ENCODE results near the gene EVX2. TPM values are rescaled to one million over a fixed set of nuclear protein-coding genes. Genes with fewer than 3 reads are reported as not detected.

The EVX2 gene
- polyA plus RNA-seq, 1 of the 3 experiments (the other 2 are of a cell fraction): not detected

DNA sequence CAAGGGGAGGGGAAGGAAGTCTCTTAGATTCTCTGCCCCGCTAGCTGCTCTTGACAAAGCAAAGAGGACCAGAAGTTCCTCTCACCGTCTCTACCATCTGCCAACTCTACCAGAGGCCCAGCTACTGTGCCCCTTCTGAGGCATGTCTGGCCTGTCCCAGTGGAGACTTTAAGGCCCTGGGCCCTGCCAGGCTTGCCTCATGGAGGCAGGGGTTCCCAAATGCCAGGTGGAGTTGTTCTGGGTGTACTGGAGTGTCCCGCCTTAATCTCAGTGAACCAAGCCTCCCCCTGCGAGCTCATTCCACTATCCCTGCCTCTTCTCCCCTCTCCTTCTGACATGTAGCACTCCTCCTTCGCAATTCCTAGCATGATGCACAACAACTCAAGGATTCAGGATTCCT, 18.1 kb upstream of the EVX2 start:
- TF ChIP-seq TAF1 (IDR thresholded peaks at IDR 0.05; ENCODE audit: borderline replicate concordance, low read depth, low read length) (no peak), SIN3A (IDR thresholded peaks at IDR 0.05; ENCODE audit: borderline replicate concordance, low read depth, low read length) (no peak), JUND (IDR thresholded peaks at IDR 0.05) (no peak), EZH2phosphoT487 (IDR thresholded peaks at IDR 0.05; ENCODE audit: borderline replicate concordance, low read depth) (no peak), TCF12 (IDR thresholded peaks at IDR 0.05) (no peak), TEAD4 (IDR thresholded peaks at IDR 0.05; ENCODE audit: borderline replicate concordance, insufficient read depth) (no peak), POLR2AphosphoS5 (IDR thresholded peaks at IDR 0.05; ENCODE audit: low read depth, low read length) (no peak), YY1 (IDR thresholded peaks at IDR 0.05; ENCODE audit: low read depth) (no peak), FOXJ3 (CRISPR knock-in tag; IDR thresholded peaks at IDR 0.05) (no peak), NRF1 (IDR thresholded peaks at IDR 0.05; ENCODE audit: low read depth, low read length) (no peak), GABPA (IDR thresholded peaks at IDR 0.05; ENCODE audit: low read depth) (no peak), FOXM1 (IDR thresholded peaks at IDR 0.05; ENCODE audit: low read depth) (no peak)
- TF ChIP-seq, protein P1, sequence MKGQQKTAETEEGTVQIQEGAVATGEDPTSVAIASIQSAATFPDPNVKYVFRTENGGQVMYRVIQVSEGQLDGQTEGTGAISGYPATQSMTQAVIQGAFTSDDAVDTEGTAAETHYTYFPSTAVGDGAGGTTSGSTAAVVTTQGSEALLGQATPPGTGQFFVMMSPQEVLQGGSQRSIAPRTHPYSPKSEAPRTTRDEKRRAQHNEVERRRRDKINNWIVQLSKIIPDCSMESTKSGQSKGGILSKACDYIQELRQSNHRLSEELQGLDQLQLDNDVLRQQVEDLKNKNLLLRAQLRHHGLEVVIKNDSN (IDR thresholded peaks at IDR 0.05; ENCODE audit: borderline replicate concordance, low read depth): no peak
- TF ChIP-seq, protein P2, sequence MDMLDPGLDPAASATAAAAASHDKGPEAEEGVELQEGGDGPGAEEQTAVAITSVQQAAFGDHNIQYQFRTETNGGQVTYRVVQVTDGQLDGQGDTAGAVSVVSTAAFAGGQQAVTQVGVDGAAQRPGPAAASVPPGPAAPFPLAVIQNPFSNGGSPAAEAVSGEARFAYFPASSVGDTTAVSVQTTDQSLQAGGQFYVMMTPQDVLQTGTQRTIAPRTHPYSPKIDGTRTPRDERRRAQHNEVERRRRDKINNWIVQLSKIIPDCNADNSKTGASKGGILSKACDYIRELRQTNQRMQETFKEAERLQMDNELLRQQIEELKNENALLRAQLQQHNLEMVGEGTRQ (IDR thresholded peaks at IDR 0.05; ENCODE audit: borderline replicate concordance, low read depth, low read length): no peak
- TF ChIP-seq, protein P3, sequence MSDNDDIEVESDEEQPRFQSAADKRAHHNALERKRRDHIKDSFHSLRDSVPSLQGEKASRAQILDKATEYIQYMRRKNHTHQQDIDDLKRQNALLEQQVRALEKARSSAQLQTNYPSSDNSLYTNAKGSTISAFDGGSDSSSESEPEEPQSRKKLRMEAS (IDR thresholded peaks at IDR 0.05; ENCODE audit: low read depth): no peak
- TF ChIP-seq, protein P4, sequence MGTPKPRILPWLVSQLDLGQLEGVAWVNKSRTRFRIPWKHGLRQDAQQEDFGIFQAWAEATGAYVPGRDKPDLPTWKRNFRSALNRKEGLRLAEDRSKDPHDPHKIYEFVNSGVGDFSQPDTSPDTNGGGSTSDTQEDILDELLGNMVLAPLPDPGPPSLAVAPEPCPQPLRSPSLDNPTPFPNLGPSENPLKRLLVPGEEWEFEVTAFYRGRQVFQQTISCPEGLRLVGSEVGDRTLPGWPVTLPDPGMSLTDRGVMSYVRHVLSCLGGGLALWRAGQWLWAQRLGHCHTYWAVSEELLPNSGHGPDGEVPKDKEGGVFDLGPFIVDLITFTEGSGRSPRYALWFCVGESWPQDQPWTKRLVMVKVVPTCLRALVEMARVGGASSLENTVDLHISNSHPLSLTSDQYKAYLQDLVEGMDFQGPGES (IDR thresholded peaks at IDR 0.05; ENCODE audit: low read depth, low read length): no peak
- TF ChIP-seq, protein P5, sequence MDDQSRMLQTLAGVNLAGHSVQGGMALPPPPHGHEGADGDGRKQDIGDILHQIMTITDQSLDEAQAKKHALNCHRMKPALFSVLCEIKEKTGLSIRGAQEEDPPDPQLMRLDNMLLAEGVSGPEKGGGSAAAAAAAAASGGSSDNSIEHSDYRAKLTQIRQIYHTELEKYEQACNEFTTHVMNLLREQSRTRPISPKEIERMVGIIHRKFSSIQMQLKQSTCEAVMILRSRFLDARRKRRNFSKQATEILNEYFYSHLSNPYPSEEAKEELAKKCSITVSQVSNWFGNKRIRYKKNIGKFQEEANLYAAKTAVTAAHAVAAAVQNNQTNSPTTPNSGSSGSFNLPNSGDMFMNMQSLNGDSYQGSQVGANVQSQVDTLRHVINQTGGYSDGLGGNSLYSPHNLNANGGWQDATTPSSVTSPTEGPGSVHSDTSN (IDR thresholded peaks at IDR 0.05): no peak
- TF ChIP-seq, protein P6, sequence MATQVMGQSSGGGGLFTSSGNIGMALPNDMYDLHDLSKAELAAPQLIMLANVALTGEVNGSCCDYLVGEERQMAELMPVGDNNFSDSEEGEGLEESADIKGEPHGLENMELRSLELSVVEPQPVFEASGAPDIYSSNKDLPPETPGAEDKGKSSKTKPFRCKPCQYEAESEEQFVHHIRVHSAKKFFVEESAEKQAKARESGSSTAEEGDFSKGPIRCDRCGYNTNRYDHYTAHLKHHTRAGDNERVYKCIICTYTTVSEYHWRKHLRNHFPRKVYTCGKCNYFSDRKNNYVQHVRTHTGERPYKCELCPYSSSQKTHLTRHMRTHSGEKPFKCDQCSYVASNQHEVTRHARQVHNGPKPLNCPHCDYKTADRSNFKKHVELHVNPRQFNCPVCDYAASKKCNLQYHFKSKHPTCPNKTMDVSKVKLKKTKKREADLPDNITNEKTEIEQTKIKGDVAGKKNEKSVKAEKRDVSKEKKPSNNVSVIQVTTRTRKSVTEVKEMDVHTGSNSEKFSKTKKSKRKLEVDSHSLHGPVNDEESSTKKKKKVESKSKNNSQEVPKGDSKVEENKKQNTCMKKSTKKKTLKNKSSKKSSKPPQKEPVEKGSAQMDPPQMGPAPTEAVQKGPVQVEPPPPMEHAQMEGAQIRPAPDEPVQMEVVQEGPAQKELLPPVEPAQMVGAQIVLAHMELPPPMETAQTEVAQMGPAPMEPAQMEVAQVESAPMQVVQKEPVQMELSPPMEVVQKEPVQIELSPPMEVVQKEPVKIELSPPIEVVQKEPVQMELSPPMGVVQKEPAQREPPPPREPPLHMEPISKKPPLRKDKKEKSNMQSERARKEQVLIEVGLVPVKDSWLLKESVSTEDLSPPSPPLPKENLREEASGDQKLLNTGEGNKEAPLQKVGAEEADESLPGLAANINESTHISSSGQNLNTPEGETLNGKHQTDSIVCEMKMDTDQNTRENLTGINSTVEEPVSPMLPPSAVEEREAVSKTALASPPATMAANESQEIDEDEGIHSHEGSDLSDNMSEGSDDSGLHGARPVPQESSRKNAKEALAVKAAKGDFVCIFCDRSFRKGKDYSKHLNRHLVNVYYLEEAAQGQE (IDR thresholded peaks at IDR 0.05; ENCODE audit: low read depth, low read length): no peak
- CTCF ChIA-PET: interaction anchor here (0.9 to 17.7 kb wide), 7 partner anchors 9 to 850 kb away, joined by 3 to 264 read pairs (median 4); partner anchors contain the start of genes HOXD12 and HOXD13
- Histone ChIP-seq H3K4me3 (ENCODE audit: low read depth in 2 of 2, low read length in 1 of 2) (no peak overlapping the region), H4K20me1 (ENCODE audit: insufficient read depth) (no peaks in the 10 kb centered on the region), H3K9ac (no peak overlapping the region), H3K79me2 (ENCODE audit: insufficient read depth) (no peaks in the 10 kb centered on the region), H3K9me3 (no peaks in the 10 kb centered on the region), H3K27me3 (ENCODE audit: insufficient read depth) (peaks cover 97% of the 10 kb centered on the region), H3K4me1 (ENCODE audit: control insufficient read depth in 1 of 2, insufficient read depth in 2 of 2, low read depth in 1 of 2, low read length in 1 of 2) (peaks cover 0 to 26% of the 10 kb centered on the region in 2 experiments; a peak in 3 of 4 replicates), H3K27ac (ENCODE audit: low read depth in 2 of 2, low read length in 1 of 2) (no peak overlapping the region), H3K4me2 (no peak overlapping the region), H3K9me2 (no peaks in the 10 kb centered on the region), H3F3A (replicated peaks; ENCODE audit: insufficient read depth) (peaks cover 8% of the 10 kb centered on the region), H3K36me3 (replicated peaks in 1 of 2; ENCODE audit: control insufficient read depth in 1 of 2, insufficient read depth in 2 of 2, low read length in 1 of 2) (no peaks in the 10 kb centered on the region), H2AFZ (ENCODE audit: low read depth) (no peak overlapping the region)
- POLR2A ChIA-PET: interaction anchor here (1.1 kb wide), 1 partner anchor 20 kb away, joined by 3 read pairs; the partner anchor contains the start of gene HOXD9
- 70% methylated on average over 5 of the region's 5 CpGs for WGBS (ENCODE audit: low lambda C conversion rate)
- DNase-seq: no peak
